Hematopoietic multipotent progenitor cell treated with erythropoietin and hydrocortisone succinate and interleukin-3 and kit ligand, for 6 days (in vitro differentiated cells): ENCODE measurements around the gene CCDC187.

Experiments
- DNase-seq: peaks from one replicate; pipeline ENCODE4 v3.0.0-alpha.2; 2015

The CCDC187 gene

GRCh38 chr9:136311051-136312008, 7.4 kb upstream of the CCDC187 start:
- DNase-seq = peak; percentile 46

GRCh38 chr9:136310273-136311030, 6.6 kb upstream of the CCDC187 start:
- peak; percentile 30 for DNase-seq

- no peak for DNase-seq
Observed at GRCh38 chr9:136309806-136310220, 5.9 kb upstream of the CCDC187 start.

DNA sequence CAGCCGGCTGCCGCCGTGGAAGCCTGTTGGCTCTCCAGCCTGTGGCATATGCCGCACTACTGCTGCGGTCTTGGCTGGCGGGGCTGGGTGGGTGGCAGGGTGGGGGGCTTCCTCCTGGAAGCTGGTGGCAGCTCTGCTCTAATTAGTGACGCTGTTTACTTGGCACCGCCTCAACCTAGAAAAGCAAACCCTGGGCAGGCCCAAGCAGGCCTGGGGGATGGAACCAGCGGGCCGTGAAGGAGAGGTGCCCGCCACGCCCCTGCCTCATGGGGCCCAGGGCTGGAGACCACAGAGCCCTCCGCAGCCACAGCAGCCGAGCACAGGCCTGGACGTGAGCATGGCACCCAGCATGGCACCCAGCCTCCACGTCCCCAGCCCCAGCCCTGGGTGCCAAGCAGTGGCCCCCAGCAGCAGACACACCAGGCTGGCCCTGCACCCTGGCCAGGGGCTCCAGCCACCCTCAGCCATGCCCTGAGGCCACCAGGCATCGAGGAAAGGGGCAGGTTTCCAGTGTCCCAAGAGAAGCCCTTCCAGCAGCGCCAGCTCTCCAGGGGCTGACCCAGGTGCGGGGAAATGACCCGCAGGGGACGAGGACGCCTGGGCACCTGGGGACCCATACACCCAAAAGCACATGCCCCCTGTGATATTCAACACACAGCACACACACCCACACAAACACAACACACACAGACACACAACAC, 5.4 kb upstream of the CCDC187 start:
- peak; percentile 71 for DNase-seq

GRCh38 chr9:136308702-136309053, 4.8 kb upstream of the CCDC187 start:
- DNase-seq = no peak

DNA sequence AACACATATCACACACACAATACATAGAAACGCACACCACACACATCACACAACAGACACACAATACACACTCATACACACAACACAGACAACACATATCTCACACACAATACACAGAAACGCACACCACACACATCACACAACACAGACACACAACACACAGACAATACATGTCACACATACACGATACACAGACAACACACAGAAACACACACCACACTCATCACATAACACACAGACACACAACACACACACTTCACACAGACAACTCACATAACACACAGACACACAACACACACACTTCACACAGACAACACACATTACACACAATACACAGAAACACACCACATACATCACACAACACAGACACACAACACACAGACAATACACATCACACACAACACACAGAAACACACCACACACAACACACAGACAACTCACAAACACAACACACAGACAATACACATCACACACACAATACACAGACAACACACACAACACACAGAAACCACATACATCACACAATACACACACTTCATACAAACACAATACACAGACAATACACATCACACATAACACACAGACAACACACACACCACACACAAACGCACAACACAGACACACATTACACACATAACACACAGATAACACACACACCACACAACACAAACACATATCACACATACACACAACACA, 4.3 kb upstream of the CCDC187 start:
- no peak for DNase-seq

GRCh38 chr9:136307215-136307750, 3.4 kb upstream of the CCDC187 start:
- no peak for DNase-seq

GRCh38 chr9:136306211-136307208, 2.6 kb upstream of the CCDC187 start:
- peak; percentile 54 for DNase-seq

GRCh38 chr9:136305804-136306203, 1.9 kb upstream of the CCDC187 start:
- DNase-seq = no peak

- DNase-seq = no peak
Observed at GRCh38 chr9:136304981-136305380, 1.1 kb upstream of the CCDC187 start.

GRCh38 chr9:136304456-136304855, 562 bp upstream of the CCDC187 start:
- no peak for DNase-seq

DNA sequence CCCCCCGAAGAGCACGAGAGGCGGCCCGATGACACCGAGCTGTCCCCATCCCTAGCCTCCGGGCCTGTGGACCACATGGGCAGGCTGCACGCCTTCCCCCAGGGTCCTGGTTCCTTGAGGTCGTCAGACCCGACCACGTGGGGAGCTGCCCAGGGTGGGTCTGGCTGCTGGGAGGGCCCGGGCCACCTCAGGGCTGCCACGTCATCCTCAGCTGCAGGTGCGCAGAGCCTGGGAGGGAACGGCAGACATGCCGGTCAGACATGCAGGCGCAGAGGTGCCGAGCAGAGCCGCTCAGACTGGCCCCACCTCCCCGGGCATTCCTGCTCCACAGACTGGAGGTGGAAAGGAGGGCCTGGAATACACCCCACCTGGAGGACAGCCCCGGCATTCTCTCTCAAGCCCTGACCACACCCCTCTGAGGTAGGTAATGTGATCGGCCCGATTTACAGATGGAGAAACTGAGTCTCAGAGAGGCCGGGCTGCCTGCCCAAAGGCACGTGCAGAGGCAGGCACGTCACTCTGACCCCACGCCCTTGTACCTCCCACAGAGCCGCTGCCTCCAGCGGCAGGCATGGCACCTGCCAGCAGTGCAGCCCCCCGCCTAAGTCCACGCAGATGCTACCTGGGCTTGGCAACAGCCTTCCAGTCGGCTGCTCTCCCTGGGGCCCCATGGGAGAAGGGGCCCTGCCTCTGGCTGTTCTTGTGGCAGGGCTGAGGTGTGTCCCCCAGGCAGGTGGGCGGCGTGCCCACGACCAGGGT, 649 bp downstream of the CCDC187 start:
- DNase-seq = no peak

- DNase-seq = no peak
Observed at GRCh38 chr9:136302527-136302926, 1.4 kb downstream of the CCDC187 start.

- no peak for DNase-seq
Observed at GRCh38 chr9:136300866-136301265, 3.0 kb downstream of the CCDC187 start.

DNA sequence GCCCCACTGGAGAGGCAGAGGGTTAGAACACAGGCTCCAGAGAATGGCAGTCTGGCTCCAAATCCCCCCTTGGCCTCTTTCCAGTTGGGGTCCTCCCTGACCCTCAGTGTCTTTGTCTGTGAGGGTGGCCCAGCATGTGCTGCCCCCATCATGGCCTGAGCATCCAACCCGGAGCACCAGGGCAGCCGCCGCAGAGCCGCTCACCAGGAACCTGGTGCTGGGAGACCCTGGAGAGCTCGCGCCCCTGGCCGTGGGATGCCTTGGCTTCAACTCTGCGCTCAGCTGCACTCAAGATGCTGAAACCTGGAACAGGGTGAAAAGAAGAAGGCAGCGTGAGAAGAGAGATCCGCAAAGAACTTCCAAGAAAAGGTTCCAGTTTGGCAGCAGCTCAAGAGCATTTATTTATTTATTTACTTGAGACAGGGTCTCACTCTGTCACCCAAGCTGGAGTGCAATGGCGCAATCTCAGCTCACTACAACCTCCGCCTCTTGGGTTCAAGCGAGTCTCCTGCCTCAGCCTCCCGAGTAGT, 3.8 kb downstream of the CCDC187 start:
- DNase-seq = no peak

DNA sequence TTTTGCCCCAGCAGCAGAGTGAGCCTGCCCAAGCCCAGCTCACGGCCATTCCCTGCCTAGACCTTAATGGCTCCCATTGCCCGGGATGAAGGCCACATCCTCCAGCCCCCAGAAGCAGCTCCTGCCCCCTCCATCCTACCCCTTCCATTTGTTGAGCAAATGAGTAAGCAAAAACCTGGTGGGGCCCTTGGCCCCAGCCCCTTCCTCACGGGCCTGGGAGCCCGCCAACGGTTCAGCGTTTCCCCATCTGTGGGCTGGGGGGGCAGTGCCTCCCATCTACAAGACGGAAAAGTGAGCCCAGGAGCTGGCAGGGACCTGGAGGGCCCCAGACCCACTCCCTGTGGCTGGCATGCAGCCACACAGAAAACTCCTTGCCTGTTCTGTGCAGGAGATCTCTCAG, 4.4 kb downstream of the CCDC187 start:
- DNase-seq = no peak

DNA sequence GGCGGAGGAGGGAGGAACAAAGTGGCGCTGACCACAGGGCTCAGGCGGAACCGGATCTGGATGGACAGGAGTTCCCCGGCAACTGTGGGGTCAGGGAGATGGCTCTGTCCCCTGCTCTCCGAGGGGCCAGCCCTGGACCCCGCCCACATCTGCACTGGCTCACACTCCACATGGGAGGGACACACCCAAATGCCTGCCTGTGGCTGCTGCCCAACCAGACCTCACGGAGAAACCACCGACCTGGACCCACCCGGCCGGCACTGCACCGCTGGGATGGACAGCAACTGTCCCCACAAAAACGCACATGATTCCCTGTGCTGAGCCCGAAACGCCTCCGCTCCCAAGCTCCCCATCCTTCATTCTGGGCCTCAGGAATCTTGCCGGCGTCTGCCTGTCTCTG, 4.8 kb downstream of the CCDC187 start:
- DNase-seq = no peak

DNA sequence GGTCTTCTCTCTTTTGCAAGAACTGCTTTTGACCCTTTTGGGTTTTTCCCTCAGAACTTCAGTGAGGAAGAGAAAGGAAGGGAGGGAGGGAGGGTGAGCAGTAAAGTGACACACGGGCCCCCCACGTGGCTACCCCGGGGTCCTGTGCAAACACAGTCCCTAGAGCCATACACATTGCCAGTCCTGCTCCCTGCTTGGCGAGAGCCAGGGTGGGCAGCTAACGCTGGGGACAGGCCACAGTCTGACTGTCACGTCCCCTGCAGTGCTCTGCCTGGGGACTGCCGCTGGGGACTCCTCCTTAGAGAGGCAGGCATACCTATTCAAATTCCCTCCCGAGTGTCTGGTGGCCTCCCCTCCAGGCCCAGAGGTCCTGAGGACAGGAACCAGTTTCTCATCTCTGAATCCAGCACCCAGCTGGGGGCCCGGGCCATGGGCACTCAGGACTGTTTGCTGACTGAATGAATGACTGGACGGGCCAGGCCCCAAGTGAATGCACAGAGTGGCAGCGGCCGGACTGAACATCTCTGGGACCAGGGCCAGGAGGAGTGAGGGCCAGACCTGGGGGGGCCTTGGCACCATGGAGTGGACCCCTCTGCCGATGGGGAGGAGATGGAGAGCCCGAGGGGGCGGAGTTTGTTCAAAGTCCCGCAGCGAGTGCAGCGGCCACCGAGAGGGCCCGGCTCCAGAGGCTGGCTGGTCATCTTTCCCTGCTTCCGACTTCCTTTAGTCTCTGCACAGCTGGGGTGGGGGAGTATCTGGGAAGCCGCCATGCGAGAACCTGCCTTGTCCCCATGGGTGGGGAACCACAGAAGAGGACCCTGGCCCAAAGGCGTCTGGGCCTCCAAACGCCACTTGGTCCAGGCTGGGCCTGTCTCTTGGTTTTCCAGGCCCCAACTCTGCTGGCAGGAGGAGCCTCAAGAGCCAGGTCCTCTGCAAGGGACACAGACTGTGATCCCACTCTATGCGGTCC, 5.8 kb downstream of the CCDC187 start:
- no peak for DNase-seq
